ENCODE results near the gene DDAH1.

Gene DDAH1

GRCh38 chr1:85467929-85468540, 3.1 kb upstream of the DDAH1 start:
- TF ChIP-seq CTCF (conservative IDR thresholded peaks at IDR 0.05) (no peak), ZFX (IDR thresholded peaks at IDR 0.05) (no peak)
- no peak overlapping the region for H3K27ac ChIP-seq

DNA sequence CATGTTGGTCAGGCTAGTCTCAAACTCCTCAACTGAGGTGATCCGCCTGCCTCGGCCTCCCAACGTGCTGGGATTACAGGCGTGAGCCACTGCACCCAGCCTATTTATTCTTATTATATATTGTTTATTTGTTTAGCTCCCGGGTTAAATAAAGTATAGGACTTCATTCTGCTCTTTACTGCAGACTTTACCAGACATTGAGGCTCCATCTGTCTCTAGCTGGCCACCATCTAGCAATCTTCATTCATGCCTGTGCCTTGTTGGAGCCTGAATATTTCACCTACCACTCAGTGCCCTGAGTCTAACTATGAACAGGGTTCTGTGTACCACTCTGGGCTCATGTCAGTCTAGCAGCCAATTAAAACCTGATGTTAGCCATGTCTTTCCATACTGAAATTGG, 2.1 kb upstream of the DDAH1 start:
- TF ChIP-seq CTCF (conservative IDR thresholded peaks at IDR 0.05): no peak
- TF ChIP-seq ZFX (IDR thresholded peaks at IDR 0.05): no peak
- no peak overlapping the region for H3K27ac ChIP-seq

GRCh38 chr1:85465786-85466134, 801 bp upstream of the DDAH1 start:
- no peak for TF ChIP-seq ZFX (IDR thresholded peaks at IDR 0.05)
- TF ChIP-seq CTCF (conservative IDR thresholded peaks at IDR 0.05): no peak

DNA sequence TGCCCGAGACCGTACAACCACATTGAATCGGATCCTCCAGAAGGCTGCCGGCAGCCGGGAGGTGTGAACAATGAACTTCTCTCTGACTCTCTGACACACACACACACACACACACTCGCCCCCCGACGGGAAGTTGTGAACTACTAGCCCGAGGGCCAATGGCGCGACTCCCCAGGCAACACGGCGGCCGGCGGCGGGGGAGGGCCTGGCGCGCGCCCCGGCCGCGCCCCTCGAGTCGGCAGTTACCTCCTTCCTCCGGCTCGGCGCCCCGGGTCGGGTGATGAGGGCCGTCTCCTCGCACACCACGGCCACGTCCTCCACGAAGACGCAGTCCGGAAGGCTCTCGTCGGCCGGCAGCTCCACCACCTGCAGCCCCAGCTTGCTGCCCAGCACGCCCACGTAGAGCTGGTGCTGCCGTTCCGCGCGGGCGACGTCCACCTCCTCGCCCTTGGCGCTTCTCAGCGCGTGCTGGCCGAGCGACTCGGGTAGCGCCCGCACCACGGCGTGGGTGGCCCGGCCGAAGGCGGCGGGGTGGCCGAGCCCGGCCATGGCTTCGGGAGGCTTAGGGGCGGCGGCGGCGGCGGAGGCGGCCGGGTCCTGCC, 361 bp downstream of the DDAH1 start:
- H3K27ac ChIP-seq: peak overlapping the region; percentile 84
- TF ChIP-seq ZFX (IDR thresholded peaks at IDR 0.05): peak; percentile 68
- TF ChIP-seq CTCF (conservative IDR thresholded peaks at IDR 0.05): no peak

More at GRCh38 chr1:85465786-85466134, 801 bp upstream of the DDAH1 start:
- H3K27ac ChIP-seq: peak overlapping the region; percentile 84

DNA sequence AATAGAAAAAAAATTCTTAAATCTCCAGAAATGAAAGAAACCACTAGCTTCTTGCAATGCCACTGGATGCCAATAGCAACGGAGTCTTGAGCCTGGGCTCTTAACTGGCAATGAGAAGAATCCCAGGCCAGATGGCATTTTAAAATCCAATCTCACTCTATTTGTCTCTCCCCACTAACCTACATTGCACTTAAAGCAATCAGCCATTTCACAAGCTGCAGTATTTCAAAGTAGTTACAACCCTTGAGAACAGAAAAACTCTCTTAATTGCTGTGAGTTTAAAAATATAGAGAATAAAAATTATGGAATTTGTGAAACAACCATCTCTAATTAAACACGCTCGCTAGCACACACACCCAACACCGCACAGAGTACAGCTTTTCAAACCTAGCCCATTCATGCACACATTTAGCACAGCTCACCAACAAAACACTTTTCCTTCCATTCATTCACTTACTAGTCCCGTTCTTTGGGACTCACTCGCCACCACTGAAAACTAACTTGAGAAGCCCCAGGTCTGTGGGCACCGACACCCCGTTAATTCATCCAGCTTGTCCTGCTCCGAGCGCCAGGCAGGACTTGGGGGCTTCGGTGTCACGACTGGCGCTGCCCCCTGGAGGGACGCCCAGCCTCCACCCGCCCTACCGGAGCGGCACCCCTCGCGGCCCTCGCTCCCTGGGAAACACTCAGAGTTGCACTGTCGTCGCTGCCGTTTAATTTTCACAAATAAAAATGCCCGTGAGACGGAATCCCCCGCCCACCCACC, 1.0 kb downstream of the DDAH1 start:
- H3K27ac ChIP-seq: peak overlapping the region; percentile 84
- TF ChIP-seq ZFX (IDR thresholded peaks at IDR 0.05) (no peak), CTCF (conservative IDR thresholded peaks at IDR 0.05) (no peak)

DNA sequence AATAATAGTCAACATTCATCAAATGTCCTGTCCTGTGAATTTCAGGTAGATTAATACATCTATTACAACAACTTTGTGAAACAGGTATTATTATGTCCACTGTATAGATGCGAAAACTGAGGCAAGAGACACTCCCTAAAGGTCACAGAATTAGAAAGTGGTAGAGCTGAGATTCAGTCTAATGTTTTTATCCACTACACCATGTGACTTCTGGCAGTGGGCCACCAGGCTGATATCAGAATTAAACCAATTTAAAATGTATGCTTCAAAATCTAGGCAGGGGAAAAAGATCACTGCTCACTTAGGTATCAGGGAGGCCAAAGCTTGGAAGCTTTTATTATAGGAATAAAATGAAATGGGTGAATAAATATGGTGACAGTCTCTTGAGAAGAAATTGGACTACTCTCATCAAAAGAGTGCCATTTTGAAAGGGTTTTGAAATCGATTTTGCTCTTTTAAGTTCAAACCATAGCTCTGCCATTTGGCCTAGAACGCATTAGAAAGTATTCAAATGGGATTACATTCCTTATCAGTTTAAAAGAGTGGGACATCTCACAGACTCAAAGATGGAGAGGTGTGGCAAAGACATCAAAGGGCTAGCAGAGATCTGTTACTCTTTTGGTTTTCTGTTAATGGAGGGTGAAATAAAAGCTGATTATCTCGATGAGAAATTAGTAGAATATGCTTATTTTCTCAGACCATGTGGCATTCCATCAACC, 1.9 kb downstream of the DDAH1 start:
- no peak overlapping the region for H3K27ac ChIP-seq
- no peak for TF ChIP-seq ZFX (IDR thresholded peaks at IDR 0.05)

- TF ChIP-seq CTCF (conservative IDR thresholded peaks at IDR 0.05): no peak
- no peak overlapping the region for H3K27ac ChIP-seq
Measured at GRCh38 chr1:85461216-85461918, 3.6 kb downstream of the DDAH1 start.
